ENCODE results near the gene DBP. TPM values are rescaled to one million over a fixed set of nuclear protein-coding genes. Genes with fewer than 3 reads are reported as not detected.

DBP gene
- total and polyA plus RNA-seq, 2 of the 13 experiments (the other 11 are each of a cell fraction or from before 2014, with no cell fraction given) = 1.7 to 5.8 TPM

- Histone ChIP-seq H3K36me3 (replicated peaks in 1 of 2; ENCODE audit: control insufficient read depth in 1 of 2, insufficient read depth in 2 of 2, low read length in 2 of 2) (no peaks in the 10 kb centered on the region), H3K79me2 (ENCODE audit: insufficient read depth, low read length) (no peaks in the 10 kb centered on the region), H3K27me3 (ENCODE audit: control insufficient read depth in 1 of 2, insufficient read depth in 2 of 2, low read length in 2 of 2) (peaks cover 0 to 1% of the 10 kb centered on the region in 2 experiments; a peak in 2 of 5 replicates), H3K9ac (ENCODE audit: insufficient read depth, low read depth, low read length) (no peak overlapping the region), H3K27ac (ENCODE audit: extremely low read length, insufficient read depth, low read length) (no peak overlapping the region), H2AFZ (ENCODE audit: low read length) (peak overlapping the region; percentile 86), H3K4me3 (replicated peaks in 1 of 3; ENCODE audit: insufficient read depth in 1 of 3, low read depth in 2 of 3, low read length in 3 of 3) (peak overlapping the region; percentile 52 to 69 (median 59); a peak in 4 of 6 replicates), H3K9me3 (ENCODE audit: low read length) (no peaks in the 10 kb centered on the region), H3K4me2 (ENCODE audit: low read depth, low read length) (peak overlapping the region; percentile 88), H4K20me1 (ENCODE audit: insufficient read depth, low read length) (no peaks in the 10 kb centered on the region), H3K4me1 (ENCODE audit: insufficient read depth, low read length) (peaks cover 14% of the 10 kb centered on the region)
- ATAC-seq = peak; percentile 20
- intact Hi-C loops (cut with micrococcal nuclease; ENCODE audit: unreplicated experiment) (no loop called here), in situ Hi-C loops (cut with HindIII; ENCODE audit: extremely low pct_ligation_motif_present, low pct_unique_long_range_greater_than_20kb) (loop anchor here (5.0 kb wide), 2 partner anchors 142 to 197 kb away; no protein-coding TSS in a partner anchor)
- no peak for FAIRE-seq
- TF ChIP-seq UBTF (CRISPR knock-in tag; IDR thresholded peaks at IDR 0.05) (0 out of 2 replicates have a peak, but pooled peaks have one; percentile 7), EHMT2 (IDR thresholded peaks at IDR 0.05; ENCODE audit: borderline replicate concordance, low read depth, low read length) (no peak)
- BruUV-seq (replicated peaks) = no TSS peak
- 5% methylated on average over 4 of the region's 6 CpGs for WGBS (ENCODE audit: low lambda C conversion rate)
- ChIA-PET POLR2A (interaction anchor here (1.2 to 3.4 kb wide), 8 partner anchors 9 to 161 kb away, joined by 3 to 16 read pairs (median 4); partner anchors contain the start of genes DBP, RPL18 and SPHK2), CTCF (ENCODE audit: low intra/inter-chr PET ratio, low total read pairs) (interaction anchor here (0.7 to 1.5 kb wide), 2 partner anchors 93 to 190 kb away, joined by 3 to 10 read pairs; no protein-coding TSS in a partner anchor)
- DNase-seq (ENCODE audit: low spot score) = no peak
These were observed 8.4 kb upstream of the DBP start for GRCh38 chr19:48645620-48646000.

- ChIA-PET CTCF (ENCODE audit: low intra/inter-chr PET ratio, low total read pairs) (no interaction called here), POLR2A (interaction anchor here (0.5 to 3.4 kb wide), 9 partner anchors 8 to 162 kb away, joined by 3 to 16 read pairs (median 4); partner anchors contain the start of genes DBP, RPL18 and SPHK2)
- peak; percentile 49 for FAIRE-seq
- Histone ChIP-seq H3K79me2 (ENCODE audit: insufficient read depth, low read length) (no peaks in the 10 kb centered on the region), H3K36me3 (replicated peaks in 1 of 2; ENCODE audit: control insufficient read depth in 1 of 2, insufficient read depth in 2 of 2, low read length in 2 of 2) (no peaks in the 10 kb centered on the region), H3K4me1 (ENCODE audit: insufficient read depth, low read length) (peaks cover 16% of the 10 kb centered on the region), H3K27ac (ENCODE audit: extremely low read length, insufficient read depth, low read length) (no peak overlapping the region), H3K9ac (ENCODE audit: insufficient read depth, low read depth, low read length) (no peak overlapping the region), H2AFZ (ENCODE audit: low read length) (no peak overlapping the region), H3K4me3 (replicated peaks in 1 of 3; ENCODE audit: insufficient read depth in 1 of 3, low read depth in 2 of 3, low read length in 3 of 3) (peak overlapping the region; percentile 13 to 69 (median 59); a peak in 4 of 6 replicates), H3K9me3 (ENCODE audit: low read length) (no peaks in the 10 kb centered on the region), H3K27me3 (ENCODE audit: control insufficient read depth in 1 of 2, insufficient read depth in 2 of 2, low read length in 2 of 2) (peaks cover 0 to 1% of the 10 kb centered on the region in 2 experiments; a peak in 2 of 5 replicates), H3K4me2 (ENCODE audit: low read depth, low read length) (peak overlapping the region; percentile 88), H4K20me1 (ENCODE audit: insufficient read depth, low read length) (no peaks in the 10 kb centered on the region)
- no TSS peak for BruUV-seq (replicated peaks)
- peak; percentile 53 for DNase-seq (ENCODE audit: low spot score)
- intact Hi-C loops (cut with micrococcal nuclease; ENCODE audit: unreplicated experiment) (no loop called here), in situ Hi-C loops (cut with HindIII; ENCODE audit: extremely low pct_ligation_motif_present, low pct_unique_long_range_greater_than_20kb) (loop anchor here (5.0 kb wide), 2 partner anchors 142 to 197 kb away; no protein-coding TSS in a partner anchor)
- ATAC-seq = peak; percentile 79
- WGBS (ENCODE audit: low lambda C conversion rate) = 9% methylated on average over 9 of the region's 25 CpGs
- TF ChIP-seq ZNF574 (CRISPR knock-in tag; IDR thresholded peaks at IDR 0.05) (peak; percentile 77), ZNF143 (CRISPR knock-in tag; IDR thresholded peaks at IDR 0.05) (peak; percentile 99), ZFP62 (CRISPR knock-in tag; IDR thresholded peaks at IDR 0.05) (0 out of 2 replicates have a peak, but pooled peaks have one; percentile 89), ZNF513 (CRISPR knock-in tag; conservative IDR thresholded peaks at IDR 0.05) (0 out of 2 replicates have a peak, but pooled peaks have one; percentile 58), ELF1 (CRISPR knock-in tag; IDR thresholded peaks at IDR 0.05) (0 out of 2 replicates have a peak, but pooled peaks have one; percentile 21), CCDC6 (CRISPR knock-in tag; IDR thresholded peaks at IDR 0.05) (no peak)
These were observed 7.8 kb upstream of the DBP start for GRCh38 chr19:48644839-48645619.

Data from HepG2 (cell line).